T-helper 17 cell (primary cell): ENCODE data around the gene SERPIND1. TPM values are rescaled to one million over a fixed set of nuclear protein-coding genes. Genes with fewer than 3 reads are reported as not detected.
"Not testable (repeated sequence)": the region's sequence is repeated elsewhere in the genome, so short reads cannot be mapped to it uniquely, and the experiment has no call there.

Experiments used
- ATAC-seq: fragments of 150-1000 bp; cut with Tn5 transposase; 2 replicates; pipeline ENCODE4 v1.10.0; 2021; ENCODE audit warnings: mild to moderate bottlenecking, moderate library complexity
- DNase-seq, 3 donors: peaks; one replicate each; pipeline versions ENCODE4 v3.0.0 to v3.0.0-alpha.2; 2020 to 2021
- H3K9me3 ChIP-seq: one replicate; pipeline ENCODE4 v1.7.0; 2013; ENCODE audit warnings: low read length, mild to moderate bottlenecking; ENCODE audit not compliant: control insufficient read depth, poor library complexity, severe bottlenecking
- H3K27ac Mint-ChIP-seq: one replicate; pipeline ENCODE4 v1.8.0; 2022; ENCODE audit warnings: mild to moderate bottlenecking, moderate library complexity, mixed read lengths
- H3K27me3 Mint-ChIP-seq: one replicate; pipeline ENCODE4 v1.8.0; 2022; ENCODE audit warnings: mixed read lengths
- H3K36me3 Mint-ChIP-seq: one replicate; pipeline ENCODE4 v1.8.0; 2022; ENCODE audit warnings: low read depth, mixed read lengths
- H3K4me1 Mint-ChIP-seq: one replicate; pipeline ENCODE4 v1.8.0; 2022; ENCODE audit warnings: mild to moderate bottlenecking, mixed read lengths
- H3K4me3 Mint-ChIP-seq: one replicate; pipeline ENCODE4 v1.8.0; 2022; ENCODE audit warnings: mild to moderate bottlenecking, moderate library complexity, mixed read lengths
- total RNA-seq, 4 donors: library from RNA in 2 of 4; stranded (reverse) in 2 of 4; gene quantifications; one replicate each; pipeline ENCODE4 v1.2.3 and lab custom pipeline; 2022 to 2026

SERPIND1 gene
- total RNA-seq, 2 donors from 2014 or later, result not detected

DNA sequence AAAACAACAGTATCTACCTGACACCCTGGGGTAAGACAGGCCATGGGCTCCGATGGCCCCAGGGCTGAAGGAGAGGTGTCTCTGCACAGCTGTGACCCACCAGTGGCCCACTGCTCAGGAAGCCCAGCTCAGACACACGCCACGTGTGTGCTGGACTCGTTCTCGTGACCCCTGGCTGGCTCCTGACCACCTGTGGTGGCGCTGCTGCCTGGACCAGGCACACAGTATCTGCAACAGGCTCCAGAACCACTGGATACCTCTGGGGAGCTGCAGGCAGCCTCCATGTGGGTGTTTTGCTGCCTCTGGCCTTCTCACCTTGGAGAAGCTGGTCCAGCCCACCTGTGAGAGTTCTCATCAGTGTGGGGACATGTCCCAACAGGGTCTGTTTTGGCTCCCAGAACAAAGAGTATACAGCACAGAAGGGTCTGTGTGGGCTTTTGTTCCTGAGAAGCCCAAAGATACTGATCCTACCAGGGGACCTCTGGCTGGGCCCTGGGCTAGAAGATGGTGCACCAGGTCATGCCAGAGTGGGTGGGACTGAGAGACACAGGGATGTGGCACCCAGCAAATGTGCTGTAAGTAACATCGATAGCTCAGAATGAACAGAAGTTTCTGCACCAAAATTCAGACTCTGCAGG lies 21.7 kb upstream of the SERPIND1 start:
- ATAC-seq, result no peak
- no peak for DNase-seq
- H3K27ac Mint-ChIP-seq, result no peak overlapping the region
- H3K9me3 ChIP-seq, result no peaks in the 10 kb centered on the region
- H3K27me3 Mint-ChIP-seq, result no peaks in the 10 kb centered on the region
- peaks cover 5% of the 10 kb centered on the region for H3K4me1 Mint-ChIP-seq
- H3K36me3 Mint-ChIP-seq, result no peaks in the 10 kb centered on the region
- no peak overlapping the region for H3K4me3 Mint-ChIP-seq

DNA sequence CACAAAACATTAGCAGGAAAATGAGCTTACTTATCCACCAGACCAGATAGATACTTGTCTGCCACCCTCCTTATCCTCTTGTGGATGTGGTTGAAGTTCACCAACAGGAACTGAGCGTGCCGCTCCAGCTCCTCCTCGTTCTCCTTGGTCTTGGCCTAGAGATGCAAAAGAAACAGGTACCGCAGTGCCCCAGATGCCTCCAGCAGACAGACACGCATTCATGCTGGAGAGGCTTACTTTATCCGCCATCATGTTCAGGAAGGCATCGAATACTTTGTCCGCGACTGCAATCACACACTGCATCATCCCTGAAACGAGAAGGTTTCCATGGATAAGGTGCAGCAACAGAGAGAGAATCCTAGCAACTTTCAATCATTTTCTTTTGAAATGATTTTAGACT lies 21.0 kb upstream of the SERPIND1 start:
- no peaks in the 10 kb centered on the region for H3K27me3 Mint-ChIP-seq
- no peaks in the 10 kb centered on the region for H3K9me3 ChIP-seq
- H3K4me3 Mint-ChIP-seq, result no peak overlapping the region
- no peak overlapping the region for H3K27ac Mint-ChIP-seq
- H3K4me1 Mint-ChIP-seq, result peaks cover 5% of the 10 kb centered on the region
- DNase-seq (no peak), ATAC-seq (no peak)
- H3K36me3 Mint-ChIP-seq, result no peaks in the 10 kb centered on the region

GRCh38 chr22:20756846-20757245 lies 17.1 kb upstream of the SERPIND1 start:
- H3K9me3 ChIP-seq, result no peaks in the 10 kb centered on the region
- no peak for ATAC-seq
- Mint-ChIP-seq H3K27ac (peak overlapping the region; percentile 4), H3K4me1 (no peaks in the 10 kb centered on the region), H3K36me3 (peaks cover 2% of the 10 kb centered on the region), H3K27me3 (no peaks in the 10 kb centered on the region), H3K4me3 (no peak overlapping the region)
- no peak for DNase-seq

GRCh38 chr22:20758688-20759087 lies 15.2 kb upstream of the SERPIND1 start:
- no peak overlapping the region for H3K4me3 Mint-ChIP-seq
- no peaks in the 10 kb centered on the region for H3K9me3 ChIP-seq
- H3K4me1 Mint-ChIP-seq, result no peaks in the 10 kb centered on the region
- no peak overlapping the region for H3K27ac Mint-ChIP-seq
- H3K27me3 Mint-ChIP-seq, result no peaks in the 10 kb centered on the region
- DNase-seq (no peak), ATAC-seq (no peak)
- H3K36me3 Mint-ChIP-seq, result peaks cover 2% of the 10 kb centered on the region

DNA sequence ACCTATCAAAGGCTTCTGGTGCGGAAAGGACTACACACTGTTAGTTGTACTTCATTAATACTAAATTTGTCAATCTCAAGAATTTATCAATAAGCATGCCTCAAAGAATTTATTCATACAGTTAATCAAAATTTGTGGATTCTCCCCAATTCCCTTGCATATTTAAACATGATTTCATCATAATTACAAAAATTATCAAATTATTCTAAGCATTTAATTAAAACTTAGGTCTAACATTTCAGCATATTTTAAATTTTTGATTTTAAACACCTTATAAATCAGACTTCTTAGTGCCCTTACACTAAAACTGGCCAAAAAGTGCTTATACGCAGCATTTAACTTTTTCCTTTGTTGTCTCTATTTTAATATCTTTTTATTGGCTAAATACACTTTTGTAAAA lies 13.8 kb upstream of the SERPIND1 start:
- peaks cover 3% of the 10 kb centered on the region for H3K4me1 Mint-ChIP-seq
- DNase-seq, result no peak
- no peaks in the 10 kb centered on the region for H3K9me3 ChIP-seq
- ATAC-seq, result no peak
- H3K27ac Mint-ChIP-seq, result peak overlapping the region; percentile 27
- no peaks in the 10 kb centered on the region for H3K27me3 Mint-ChIP-seq
- H3K36me3 Mint-ChIP-seq, result peaks cover 9% of the 10 kb centered on the region
- H3K4me3 Mint-ChIP-seq, result no peak overlapping the region

GRCh38 chr22:20761536-20761935 lies 12.4 kb upstream of the SERPIND1 start:
- H3K27me3 Mint-ChIP-seq, result no peaks in the 10 kb centered on the region
- H3K4me3 Mint-ChIP-seq, result no peak overlapping the region
- no peak overlapping the region for H3K27ac Mint-ChIP-seq
- H3K4me1 Mint-ChIP-seq, result peaks cover 3% of the 10 kb centered on the region
- no peak for ATAC-seq
- no peaks in the 10 kb centered on the region for H3K9me3 ChIP-seq
- DNase-seq, result no peak
- H3K36me3 Mint-ChIP-seq, result peaks cover 9% of the 10 kb centered on the region

GRCh38 chr22:20762233-20762796 lies 11.6 kb upstream of the SERPIND1 start:
- Mint-ChIP-seq H3K27me3 (no peaks in the 10 kb centered on the region), H3K4me3 (no peak overlapping the region), H3K27ac (no peak overlapping the region), H3K36me3 (peaks cover 9% of the 10 kb centered on the region), H3K4me1 (peaks cover 3% of the 10 kb centered on the region)
- no peaks in the 10 kb centered on the region for H3K9me3 ChIP-seq
- ATAC-seq, result no peak
- no peak for DNase-seq

DNA sequence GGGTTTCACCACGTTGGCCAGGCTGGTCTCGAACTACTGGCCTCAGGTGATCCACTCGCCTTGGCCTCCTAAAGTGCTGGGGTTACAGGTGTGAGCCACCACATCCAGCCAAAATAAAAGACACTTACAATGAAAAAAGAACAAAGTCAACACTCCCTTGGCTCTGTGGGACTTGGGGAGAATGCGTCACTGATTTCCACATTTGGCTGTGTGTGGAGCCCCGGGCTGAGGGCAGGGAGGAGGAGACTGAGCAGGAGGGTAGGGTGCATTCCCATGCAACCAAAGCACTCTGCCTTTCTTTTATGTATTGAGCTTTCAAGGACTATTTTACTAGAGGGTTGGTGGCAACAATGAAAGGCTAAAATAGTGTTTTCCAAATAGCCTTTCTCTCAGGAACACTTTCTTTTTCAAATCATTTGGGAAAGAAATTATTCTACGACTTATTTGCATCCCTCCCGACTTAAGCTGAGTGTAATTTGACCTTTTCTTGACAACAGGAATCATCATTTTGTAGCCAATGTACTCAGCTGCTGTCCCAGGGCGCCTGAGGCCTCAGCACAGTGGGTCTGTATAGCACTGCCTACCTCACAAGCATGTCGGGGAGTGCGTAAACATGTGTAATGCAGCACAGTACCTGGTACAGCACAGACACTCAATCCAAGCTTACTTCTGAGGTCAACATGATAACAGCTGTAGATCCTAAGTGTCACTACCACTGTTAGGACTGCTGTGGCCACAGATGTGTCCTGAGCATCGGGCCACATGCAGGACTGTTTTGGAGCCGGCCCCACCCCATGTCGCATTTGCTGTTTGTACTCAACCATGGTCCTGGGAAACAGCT lies 10.1 kb upstream of the SERPIND1 start:
- Mint-ChIP-seq H3K4me1 (peaks cover 7% of the 10 kb centered on the region), H3K27me3 (no peaks in the 10 kb centered on the region), H3K27ac (peak overlapping the region; percentile 56), H3K4me3 (no peak overlapping the region), H3K36me3 (peaks cover 9% of the 10 kb centered on the region)
- no peak for DNase-seq
- no peak for ATAC-seq
- no peaks in the 10 kb centered on the region for H3K9me3 ChIP-seq

DNA sequence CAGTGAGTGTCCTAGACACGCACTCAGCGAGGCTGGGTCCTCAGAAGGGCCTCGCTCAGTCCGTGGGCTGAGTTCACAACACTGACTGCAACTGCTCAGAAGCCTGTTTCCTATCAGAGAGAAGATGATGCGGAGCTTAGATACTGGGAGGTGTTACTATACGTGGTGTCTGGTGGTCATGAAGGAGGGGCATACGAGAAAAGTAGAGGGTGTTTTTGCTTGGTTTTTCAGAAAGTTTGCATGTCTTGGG lies 9.5 kb upstream of the SERPIND1 start:
- peaks cover 9% of the 10 kb centered on the region for H3K36me3 Mint-ChIP-seq
- no peak overlapping the region for H3K4me3 Mint-ChIP-seq

DNA sequence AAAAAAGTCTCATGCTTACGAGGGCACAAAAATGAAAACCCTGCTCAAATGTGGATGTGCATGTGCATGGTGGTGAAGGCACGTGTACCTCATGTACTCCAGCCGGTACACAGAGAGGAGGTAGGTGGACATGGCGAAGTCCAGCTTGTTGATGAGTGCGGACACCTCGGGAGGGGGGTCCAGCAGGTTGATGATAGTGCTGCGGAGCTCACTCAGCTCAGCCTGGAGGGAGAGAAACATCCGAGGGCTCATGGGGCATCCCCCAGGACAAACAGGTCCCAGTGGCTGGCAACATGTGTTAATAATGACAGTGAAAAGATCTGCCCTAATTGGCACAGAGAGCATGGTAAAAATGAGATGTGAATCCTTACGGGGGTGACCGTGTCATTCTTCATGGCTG lies 9.2 kb upstream of the SERPIND1 start:
- no peaks in the 10 kb centered on the region for H3K27me3 Mint-ChIP-seq
- DNase-seq, result no peak
- peaks cover 9% of the 10 kb centered on the region for H3K36me3 Mint-ChIP-seq
- no peaks in the 10 kb centered on the region for H3K9me3 ChIP-seq
- H3K27ac Mint-ChIP-seq, result peak overlapping the region; percentile 56
- no peak for ATAC-seq
- no peak overlapping the region for H3K4me3 Mint-ChIP-seq
- peaks cover 11% of the 10 kb centered on the region for H3K4me1 Mint-ChIP-seq

More for the DNA sequence above, 9.5 kb upstream of the SERPIND1 start:
- H3K27me3 Mint-ChIP-seq, result no peaks in the 10 kb centered on the region
- peak overlapping the region; percentile 56 for H3K27ac Mint-ChIP-seq
- no peaks in the 10 kb centered on the region for H3K9me3 ChIP-seq
- H3K4me1 Mint-ChIP-seq, result peaks cover 10% of the 10 kb centered on the region
- DNase-seq (no peak), ATAC-seq (no peak)

DNA sequence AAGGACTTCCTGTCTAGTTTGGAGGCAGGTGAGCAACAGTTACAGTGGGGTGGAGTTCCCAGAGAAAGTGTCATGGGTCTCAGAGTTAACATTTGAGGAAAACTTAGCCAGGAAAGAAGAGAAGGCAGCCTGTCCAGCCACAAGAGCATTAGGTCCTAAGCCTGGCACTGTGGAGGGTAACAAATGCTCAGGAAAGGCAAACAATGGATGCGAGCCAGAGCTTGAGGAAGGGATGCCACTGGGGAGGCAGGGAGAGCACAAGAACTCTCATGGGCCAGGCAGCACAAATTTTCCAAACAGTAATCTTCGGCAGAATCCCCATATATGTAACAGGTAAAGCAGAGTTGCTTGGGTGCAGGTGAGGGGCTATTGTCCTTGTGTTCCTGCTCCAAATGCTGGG lies 8.0 kb upstream of the SERPIND1 start:
- H3K4me3 Mint-ChIP-seq, result no peak overlapping the region
- ATAC-seq (no peak), DNase-seq (no peak)
- peak overlapping the region; percentile 21 for H3K27ac Mint-ChIP-seq
- no peaks in the 10 kb centered on the region for H3K27me3 Mint-ChIP-seq
- H3K9me3 ChIP-seq, result no peaks in the 10 kb centered on the region
- H3K36me3 Mint-ChIP-seq, result peaks cover 8% of the 10 kb centered on the region
- peaks cover 14% of the 10 kb centered on the region for H3K4me1 Mint-ChIP-seq

- Mint-ChIP-seq H3K27ac (no peak overlapping the region), H3K4me3 (no peak overlapping the region), H3K36me3 (peaks cover 8% of the 10 kb centered on the region), H3K4me1 (peaks cover 14% of the 10 kb centered on the region), H3K27me3 (no peaks in the 10 kb centered on the region)
- H3K9me3 ChIP-seq, result no peaks in the 10 kb centered on the region
- DNase-seq (no peak), ATAC-seq (no peak)
Observed at GRCh38 chr22:20766530-20766929, 7.4 kb upstream of the SERPIND1 start.

DNA sequence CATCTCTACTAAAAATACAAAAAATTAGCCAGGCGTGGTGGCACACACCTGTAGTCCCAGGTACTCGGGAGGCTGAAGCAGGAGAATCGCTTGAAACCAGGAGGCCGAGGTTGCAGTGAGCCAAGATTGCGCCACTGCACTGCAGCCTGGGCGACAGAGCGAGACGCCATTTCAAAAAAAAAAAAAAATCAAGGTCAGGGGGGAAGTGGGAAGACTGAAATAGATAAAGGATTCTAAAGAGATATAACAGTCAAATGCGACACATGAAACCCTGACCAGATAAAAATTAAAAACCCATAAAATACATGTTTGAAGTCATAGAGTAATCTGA lies 4.5 kb upstream of the SERPIND1 start:
- not testable (repeated sequence) for H3K27me3 Mint-ChIP-seq, H3K9me3 ChIP-seq, ATAC-seq, DNase-seq, H3K4me3 Mint-ChIP-seq, H3K36me3 Mint-ChIP-seq, H3K27ac Mint-ChIP-seq
- H3K4me1 Mint-ChIP-seq, result peaks cover 11% of the 10 kb centered on the region
